Measurements from ENCODE around the gene SCIN.
"Not testable (repeated sequence)": the region's sequence is repeated elsewhere in the genome, so short reads cannot be mapped to it uniquely, and the experiment has no call there.

SCIN gene

DNA sequence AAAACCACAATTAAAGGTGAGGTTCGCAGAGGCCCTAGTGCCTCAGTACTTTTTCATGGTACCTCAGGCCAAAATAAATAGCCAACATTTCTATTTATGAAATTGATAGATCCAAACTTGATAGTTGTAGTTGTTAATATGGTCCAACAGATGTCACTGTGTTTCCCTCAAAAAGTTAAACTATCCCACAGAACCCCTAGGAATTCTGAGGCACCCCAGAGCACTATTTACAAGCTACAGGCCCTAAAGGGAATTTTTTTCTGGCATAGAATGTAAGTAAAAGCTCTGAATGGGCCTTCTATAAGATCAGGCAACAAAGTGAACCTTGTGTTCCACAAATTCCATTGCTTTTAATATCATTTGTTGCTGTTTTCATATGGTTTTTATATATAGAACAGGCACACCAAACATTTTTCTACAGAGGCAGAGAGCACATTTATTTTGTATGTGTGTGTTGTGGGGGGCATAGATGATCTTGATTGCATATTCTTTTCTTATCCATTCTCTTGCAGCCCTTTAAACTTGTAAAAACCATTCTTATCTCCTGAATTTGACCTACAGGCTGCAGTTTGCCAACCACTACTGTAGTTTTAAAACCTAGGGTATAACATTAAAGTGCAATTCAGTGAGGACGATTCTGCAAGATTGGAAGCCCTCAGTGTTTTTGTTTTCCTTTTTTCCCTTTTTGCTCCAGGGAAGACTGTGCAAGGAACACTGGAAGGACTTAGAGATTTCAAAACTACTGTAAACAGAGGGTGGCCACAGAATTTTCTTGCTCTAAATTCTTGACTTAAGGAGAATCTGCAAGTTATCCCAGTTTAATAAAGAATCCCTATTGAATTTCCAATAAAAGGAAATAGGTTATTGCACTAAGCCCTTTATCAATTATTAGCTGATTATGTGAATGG, 113.4 kb downstream of the SCIN start:
- no peaks in the 10 kb centered on the region for H3K9me3 ChIP-seq (ENCODE audit: control insufficient read depth in 1 of 2, low read length in 2 of 2)
- no peaks in the 10 kb centered on the region for H3K27me3 ChIP-seq (ENCODE audit: low read depth, low read length)
- H3K36me3 ChIP-seq (ENCODE audit: control insufficient read depth in 1 of 2, insufficient read depth in 2 of 2, low read length in 2 of 2), result no peaks in the 10 kb centered on the region
- peaks cover 0 to 6% of the 10 kb centered on the region in 2 donors for H3K4me1 ChIP-seq (ENCODE audit: control insufficient read depth in 1 of 2, insufficient read depth in 2 of 2, low read length in 2 of 2)
- no peak overlapping the region for H3K27ac ChIP-seq (ENCODE audit: low read length)
- H3K4me3 ChIP-seq (ENCODE audit: low read depth in 1 of 2, low read length in 2 of 2), result no peak overlapping the region

DNA sequence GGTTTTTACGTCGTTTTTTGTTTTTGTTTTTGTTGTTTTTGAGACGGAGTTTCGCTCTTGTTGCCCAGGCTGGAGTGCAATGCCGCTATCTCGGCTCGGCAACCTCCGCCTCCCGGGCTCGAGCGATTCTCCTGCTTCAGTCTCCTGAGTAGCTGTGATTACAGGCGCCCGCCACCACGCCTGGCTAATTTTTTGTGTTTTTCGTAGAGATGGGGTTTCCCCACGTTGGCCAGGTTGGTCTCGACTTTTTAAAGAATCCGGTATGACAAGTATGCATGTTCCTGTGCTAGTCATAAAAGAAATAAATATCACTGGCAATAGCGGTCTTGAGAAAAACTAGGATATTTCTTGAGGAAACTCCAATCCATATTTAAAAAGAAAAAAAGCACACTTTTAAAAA, 114.2 kb downstream of the SCIN start:
- no peak overlapping the region for H3K4me3 ChIP-seq (ENCODE audit: low read depth in 1 of 2, low read length in 2 of 2)
- H3K27me3 ChIP-seq (ENCODE audit: low read depth, low read length), result no peaks in the 10 kb centered on the region
- no peak overlapping the region for H3K27ac ChIP-seq (ENCODE audit: low read length)
- no peaks in the 10 kb centered on the region for H3K9me3 ChIP-seq (ENCODE audit: control insufficient read depth in 1 of 2, low read length in 2 of 2)
- no peaks in the 10 kb centered on the region for H3K36me3 ChIP-seq (ENCODE audit: control insufficient read depth in 1 of 2, insufficient read depth in 2 of 2, low read length in 2 of 2)
- peaks cover 0 to 13% of the 10 kb centered on the region in 2 donors for H3K4me1 ChIP-seq (ENCODE audit: control insufficient read depth in 1 of 2, insufficient read depth in 2 of 2, low read length in 2 of 2)

DNA sequence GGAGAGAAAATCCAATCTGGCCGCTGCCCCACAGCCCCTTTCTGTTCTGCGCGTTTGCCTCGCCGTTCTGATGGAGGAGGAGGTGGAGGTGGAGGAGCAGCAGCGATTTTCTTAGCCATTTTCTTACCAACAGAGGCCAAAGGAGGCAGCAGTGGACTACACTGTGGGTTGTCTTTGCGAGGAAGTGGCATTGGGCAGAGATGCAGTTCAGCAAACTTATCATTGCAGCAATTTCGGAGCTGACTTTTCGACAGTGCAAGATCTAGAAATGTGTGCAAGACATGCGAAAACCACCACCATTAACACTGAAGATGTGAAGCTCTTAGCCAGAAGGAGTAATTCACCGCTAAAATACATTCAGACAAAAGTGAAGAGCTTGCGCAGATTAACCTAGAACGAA, 115.0 kb downstream of the SCIN start:
- Histone ChIP-seq H3K27ac (ENCODE audit: low read length) (peak overlapping the region; percentile 70), H3K36me3 (ENCODE audit: control insufficient read depth in 1 of 2, insufficient read depth in 2 of 2, low read length in 2 of 2) (no peaks in the 10 kb centered on the region), H3K9me3 (ENCODE audit: control insufficient read depth in 1 of 2, low read length in 2 of 2) (no peaks in the 10 kb centered on the region), H3K4me3 (ENCODE audit: low read depth in 1 of 2, low read length in 2 of 2) (peak overlapping the region in 1 of 2 donors; percentile 97), H3K4me1 (ENCODE audit: control insufficient read depth in 1 of 2, insufficient read depth in 2 of 2, low read length in 2 of 2) (peaks cover 0 to 13% of the 10 kb centered on the region in 2 donors), H3K27me3 (ENCODE audit: low read depth, low read length) (no peaks in the 10 kb centered on the region)

DNA sequence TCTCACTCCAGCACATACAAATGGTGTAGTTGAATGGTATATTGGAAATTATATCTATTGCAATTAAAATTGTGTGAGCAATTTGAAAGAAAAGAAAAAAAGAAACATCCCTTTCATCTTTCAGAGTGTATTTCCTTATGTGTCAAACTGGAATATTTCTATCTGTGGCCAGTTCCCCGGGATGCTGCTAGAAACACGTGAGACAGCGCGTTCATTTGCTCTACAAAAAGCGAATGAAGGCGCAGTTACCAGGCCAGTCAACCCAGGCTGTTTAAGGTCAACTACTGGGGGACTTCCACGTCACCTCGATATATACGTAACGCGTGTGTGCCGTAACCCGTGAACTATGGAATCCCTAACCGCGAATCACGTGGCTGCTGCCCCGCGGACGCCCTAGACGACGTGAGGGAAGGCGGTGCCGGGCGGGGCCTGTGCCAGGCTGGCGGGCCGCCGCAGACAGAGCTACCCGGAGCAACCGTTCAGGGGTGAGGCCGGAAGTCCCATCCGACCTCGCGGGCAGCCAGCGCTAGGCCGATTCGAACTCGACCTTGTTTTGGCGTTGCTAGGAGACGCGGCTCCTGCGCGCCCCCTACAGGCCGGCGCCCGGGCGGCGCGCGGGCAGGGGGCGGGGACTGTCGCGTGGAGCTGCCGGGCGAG, 115.8 kb downstream of the SCIN start:
- Histone ChIP-seq H3K9me3 (ENCODE audit: control insufficient read depth in 1 of 2, low read length in 2 of 2) (no peaks in the 10 kb centered on the region), H3K27ac (ENCODE audit: low read length) (peak overlapping the region; percentile 70), H3K4me1 (ENCODE audit: control insufficient read depth in 1 of 2, insufficient read depth in 2 of 2, low read length in 2 of 2) (peaks cover 0 to 13% of the 10 kb centered on the region in 2 donors), H3K36me3 (ENCODE audit: control insufficient read depth in 1 of 2, insufficient read depth in 2 of 2, low read length in 2 of 2) (no peaks in the 10 kb centered on the region), H3K4me3 (ENCODE audit: low read depth in 1 of 2, low read length in 2 of 2) (peak overlapping the region; percentile 84 to 97), H3K27me3 (ENCODE audit: low read depth, low read length) (no peaks in the 10 kb centered on the region)

DNA sequence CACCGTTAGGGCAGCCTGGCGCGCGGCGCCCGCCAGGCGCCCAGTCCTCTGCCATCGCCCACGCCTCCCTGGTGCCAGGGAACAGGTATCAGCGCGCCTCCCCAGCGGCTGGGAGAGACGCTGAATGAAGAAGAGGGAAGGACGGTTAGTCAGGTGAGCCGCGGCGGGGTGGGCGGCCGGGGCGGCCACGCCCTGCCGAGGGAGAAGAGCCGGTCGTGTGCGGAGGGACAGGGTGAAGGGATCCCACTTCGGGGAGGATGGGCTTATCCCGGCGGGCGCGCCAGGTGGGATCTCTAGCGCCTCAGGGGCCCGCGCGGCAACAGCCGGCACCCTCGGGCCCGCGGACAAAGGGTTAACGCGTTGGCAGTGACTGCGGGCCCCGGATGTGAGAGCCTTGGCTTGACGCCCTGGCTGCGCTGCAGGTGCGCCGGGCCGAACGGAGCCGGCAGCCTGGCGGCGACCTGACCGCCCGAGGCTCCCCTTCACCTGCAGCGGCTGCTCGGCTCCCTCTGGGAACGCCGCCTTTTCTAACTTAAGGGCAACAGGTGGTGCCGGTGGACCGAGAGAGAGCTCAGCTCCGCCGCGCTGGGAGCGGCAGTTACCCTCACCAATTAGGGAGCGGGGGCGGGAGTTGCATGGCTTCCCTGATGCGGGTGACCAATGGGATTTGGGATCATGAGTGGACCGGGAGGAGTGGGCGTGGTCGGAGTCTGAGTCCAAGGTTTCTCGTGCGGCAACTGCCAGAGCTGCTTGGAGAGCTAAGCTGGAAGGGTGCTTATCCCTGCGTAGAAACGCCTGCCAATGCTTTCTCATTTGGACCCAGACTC, 116.6 kb downstream of the SCIN start, which contains the start of gene ARL4A:
TSS of gene ARL4A (plus strand) at position 743 of the 827 bp plus-strand sequence. CDS start 622 bp downstream, outside the sequence.
- Histone ChIP-seq H3K9me3 (ENCODE audit: control insufficient read depth in 1 of 2, low read length in 2 of 2) (no peaks in the 10 kb centered on the region), H3K36me3 (ENCODE audit: control insufficient read depth in 1 of 2, insufficient read depth in 2 of 2, low read length in 2 of 2) (no peaks in the 10 kb centered on the region), H3K4me3 (ENCODE audit: low read depth in 1 of 2, low read length in 2 of 2) (peak within 1 kb of the TSS; percentile 84 to 97), H3K27ac (ENCODE audit: low read length) (peak within 1 kb of the TSS; percentile 95), H3K4me1 (ENCODE audit: control insufficient read depth in 1 of 2, insufficient read depth in 2 of 2, low read length in 2 of 2) (peaks cover 0 to 13% of the 10 kb centered on the region in 2 donors), H3K27me3 (ENCODE audit: low read depth, low read length) (no peaks in the 10 kb centered on the region)

DNA sequence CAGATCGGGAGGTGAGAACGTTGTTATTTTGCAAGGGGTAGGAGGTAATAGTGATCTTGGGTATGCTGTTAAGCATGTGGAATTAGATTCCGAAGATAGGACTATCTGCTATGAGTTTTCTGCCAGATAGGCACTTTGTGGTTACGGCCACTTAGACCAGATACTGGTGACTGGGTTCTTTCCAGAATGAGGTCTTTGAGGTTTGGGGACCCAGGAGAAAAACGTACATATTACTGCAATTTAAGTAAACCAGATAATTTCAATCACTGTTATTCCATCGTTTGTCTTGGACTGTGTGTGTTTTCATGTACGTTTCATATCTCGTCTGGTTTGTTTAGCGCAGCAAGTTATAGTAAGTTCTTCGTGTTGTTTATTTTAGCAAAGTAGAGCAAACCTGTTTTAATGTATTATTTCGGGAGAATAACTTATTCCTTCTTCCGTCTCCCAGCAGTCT, 117.2 kb downstream of the SCIN start:
- peak overlapping the region; percentile 95 for H3K27ac ChIP-seq (ENCODE audit: low read length)
- H3K4me1 ChIP-seq (ENCODE audit: control insufficient read depth in 1 of 2, insufficient read depth in 2 of 2, low read length in 2 of 2), result peaks cover 0 to 13% of the 10 kb centered on the region in 2 donors
- no peaks in the 10 kb centered on the region for H3K27me3 ChIP-seq (ENCODE audit: low read depth, low read length)
- H3K9me3 ChIP-seq (ENCODE audit: control insufficient read depth in 1 of 2, low read length in 2 of 2), result no peaks in the 10 kb centered on the region
- peak overlapping the region; percentile 84 to 97 for H3K4me3 ChIP-seq (ENCODE audit: low read depth in 1 of 2, low read length in 2 of 2)
- no peaks in the 10 kb centered on the region for H3K36me3 ChIP-seq (ENCODE audit: control insufficient read depth in 1 of 2, insufficient read depth in 2 of 2, low read length in 2 of 2)

DNA sequence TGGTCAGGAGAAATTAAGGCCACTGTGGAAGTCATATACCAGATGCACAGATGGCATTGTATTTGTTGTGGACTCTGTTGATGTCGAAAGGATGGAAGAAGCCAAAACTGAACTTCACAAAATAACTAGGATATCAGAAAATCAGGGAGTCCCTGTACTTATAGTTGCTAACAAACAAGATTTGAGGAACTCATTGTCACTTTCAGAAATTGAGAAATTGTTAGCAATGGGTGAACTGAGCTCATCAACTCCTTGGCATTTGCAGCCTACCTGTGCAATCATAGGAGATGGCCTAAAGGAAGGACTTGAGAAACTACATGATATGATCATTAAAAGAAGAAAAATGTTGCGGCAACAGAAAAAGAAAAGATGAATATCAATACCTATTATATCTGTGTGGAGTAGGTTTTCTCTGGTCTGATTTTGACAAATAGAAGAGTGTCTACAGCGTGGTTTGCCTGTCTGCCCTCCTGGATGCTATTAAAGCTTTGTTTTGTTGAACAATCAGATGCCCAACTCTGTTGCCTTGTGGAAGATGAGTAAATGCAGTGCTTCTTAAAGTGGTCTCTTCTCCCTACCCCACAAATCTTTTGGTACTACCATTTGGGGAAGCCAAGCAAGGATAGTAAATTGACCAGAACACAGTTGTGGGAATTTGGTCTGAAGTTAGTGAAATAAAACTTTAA, 118.1 kb downstream of the SCIN start:
- peak overlapping the region; percentile 56 for H3K27ac ChIP-seq (ENCODE audit: low read length)
- H3K9me3 ChIP-seq (ENCODE audit: control insufficient read depth in 1 of 2, low read length in 2 of 2), result not testable (repeated sequence)

DNA sequence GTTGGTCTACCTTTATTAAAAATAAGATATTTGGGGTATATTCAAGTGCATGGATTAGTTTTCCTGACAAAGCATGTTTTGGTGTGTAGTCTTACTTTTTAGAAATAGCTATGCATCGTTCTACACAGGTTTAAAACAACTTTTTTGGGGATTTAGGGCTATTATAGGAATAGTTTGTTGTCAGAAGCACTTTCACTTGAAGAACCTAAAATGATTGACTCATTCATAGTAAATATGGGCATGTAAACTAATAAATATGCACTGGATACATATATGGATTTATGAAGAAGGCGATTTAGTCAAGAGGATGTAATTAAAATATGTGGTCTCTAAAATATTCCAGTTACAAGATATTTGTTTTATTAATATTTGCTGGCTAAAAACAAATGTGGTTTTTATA, 118.9 kb downstream of the SCIN start:
- Histone ChIP-seq H3K4me3 (ENCODE audit: low read depth in 1 of 2, low read length in 2 of 2) (peak overlapping the region; percentile 45 to 60), H3K27ac (ENCODE audit: low read length) (peak overlapping the region; percentile 56)

More for the DNA sequence above, 118.1 kb downstream of the SCIN start:
- H3K27me3 ChIP-seq (ENCODE audit: low read depth, low read length); H3K36me3 ChIP-seq (ENCODE audit: control insufficient read depth in 1 of 2, insufficient read depth in 2 of 2, low read length in 2 of 2): not testable (repeated sequence)
- H3K4me3 ChIP-seq (ENCODE audit: low read depth in 1 of 2, low read length in 2 of 2), result peak overlapping the region; percentile 84 to 97
- H3K4me1 ChIP-seq (ENCODE audit: control insufficient read depth in 1 of 2, insufficient read depth in 2 of 2, low read length in 2 of 2), result peaks cover 0 to 13% of the 10 kb centered on the region in 2 donors

DNA sequence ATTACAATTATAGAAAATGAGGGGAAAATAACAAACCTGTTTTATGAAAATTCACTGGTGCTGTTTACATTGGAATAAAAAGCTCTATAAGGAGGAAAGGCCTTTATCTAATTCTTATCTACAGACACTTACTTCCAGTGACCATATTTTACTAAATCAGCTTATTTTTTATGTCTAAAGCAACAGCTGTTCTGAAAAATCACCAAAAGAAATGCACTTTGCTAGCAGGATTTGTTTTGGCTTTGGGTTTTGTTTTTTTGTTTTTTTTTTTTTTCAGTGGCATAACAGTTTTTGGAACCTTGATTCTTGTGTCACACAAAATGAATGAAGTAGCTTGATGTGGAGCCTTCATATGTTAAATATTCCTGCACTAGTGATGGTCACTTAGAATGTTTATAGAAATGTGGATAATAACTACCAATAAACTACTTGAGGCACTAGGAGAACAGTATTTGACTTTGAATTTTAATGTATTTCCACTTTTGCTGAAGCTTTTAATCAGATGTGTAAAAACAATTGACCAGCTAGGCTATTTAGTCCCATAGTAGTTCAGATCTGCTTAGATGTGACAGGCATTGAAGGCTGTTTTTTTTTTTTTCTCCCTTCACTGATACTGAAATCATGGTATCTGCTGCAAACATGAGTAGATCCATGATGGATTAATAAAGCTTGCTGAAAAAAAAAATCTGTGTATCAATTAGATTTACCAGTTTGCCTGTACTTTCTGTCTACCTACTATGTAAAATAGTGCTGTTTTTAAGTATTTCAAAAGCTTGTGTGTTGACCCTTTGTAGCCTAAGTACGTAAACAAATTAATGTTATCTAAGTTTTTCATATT, 119.7 kb downstream of the SCIN start:
- Histone ChIP-seq H3K4me3 (ENCODE audit: low read depth in 1 of 2, low read length in 2 of 2) (peak overlapping the region; percentile 33 to 60), H3K4me1 (ENCODE audit: control insufficient read depth in 1 of 2, insufficient read depth in 2 of 2, low read length in 2 of 2) (peaks cover 0 to 8% of the 10 kb centered on the region in 2 donors), H3K27ac (ENCODE audit: low read length) (peak overlapping the region; percentile 56), H3K9me3 (ENCODE audit: control insufficient read depth in 1 of 2, low read length in 2 of 2) (no peaks in the 10 kb centered on the region), H3K27me3 (ENCODE audit: low read depth, low read length) (no peaks in the 10 kb centered on the region), H3K36me3 (ENCODE audit: control insufficient read depth in 1 of 2, insufficient read depth in 2 of 2, low read length in 2 of 2) (no peaks in the 10 kb centered on the region)

More for the DNA sequence above, 118.9 kb downstream of the SCIN start:
- Histone ChIP-seq H3K4me1 (ENCODE audit: control insufficient read depth in 1 of 2, insufficient read depth in 2 of 2, low read length in 2 of 2) (peaks cover 0 to 8% of the 10 kb centered on the region in 2 donors), H3K27me3 (ENCODE audit: low read depth, low read length) (no peaks in the 10 kb centered on the region), H3K9me3 (ENCODE audit: control insufficient read depth in 1 of 2, low read length in 2 of 2) (no peaks in the 10 kb centered on the region), H3K36me3 (ENCODE audit: control insufficient read depth in 1 of 2, insufficient read depth in 2 of 2, low read length in 2 of 2) (no peaks in the 10 kb centered on the region)

DNA sequence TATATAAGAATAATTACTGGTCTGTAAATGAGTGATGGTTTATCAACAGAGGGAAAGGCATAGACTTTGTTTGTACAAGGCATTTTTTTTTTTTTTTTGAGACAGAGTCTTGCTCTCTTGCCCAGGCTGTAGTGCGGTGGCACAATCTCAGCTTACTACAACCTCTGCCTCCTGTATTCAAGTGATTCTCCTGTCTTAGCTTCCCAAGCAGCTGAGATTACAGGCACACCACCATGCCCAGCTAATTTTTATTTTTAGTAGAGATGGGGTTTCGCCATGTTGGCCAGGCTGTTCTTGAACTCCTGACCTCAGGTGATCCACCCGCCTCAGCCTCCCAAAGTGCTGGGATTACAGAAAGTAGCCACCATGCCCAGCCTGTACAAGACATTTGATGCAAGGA, 120.9 kb downstream of the SCIN start:
- not testable (repeated sequence) for H3K4me1 ChIP-seq (ENCODE audit: control insufficient read depth in 1 of 2, insufficient read depth in 2 of 2, low read length in 2 of 2); H3K9me3 ChIP-seq (ENCODE audit: control insufficient read depth in 1 of 2, low read length in 2 of 2); H3K4me3 ChIP-seq (ENCODE audit: low read depth in 1 of 2, low read length in 2 of 2); H3K27me3 ChIP-seq (ENCODE audit: low read depth, low read length); H3K27ac ChIP-seq (ENCODE audit: low read length); H3K36me3 ChIP-seq (ENCODE audit: control insufficient read depth in 1 of 2, insufficient read depth in 2 of 2, low read length in 2 of 2)
